AG04449 (cell line): Measurements from ENCODE around the gene CPA1.

ENCODE experiments used
- CTCF ChIA-PET: fragments of 350-600 bp; formaldehyde crosslinking; extraction: SDS; loops from one replicate; lab custom pipeline; 2021; ENCODE audit warnings: antibody characterized with exemption; lab: Yijun Ruan, JAX
- POLR2A ChIA-PET: fragments of 400-600, 350-600 bp; formaldehyde crosslinking; extraction: SDS; loops from one replicate; lab custom pipeline; 2020; ENCODE audit warnings: antibody characterized with exemption, inconsistent platforms; lab: Yijun Ruan, JAX
- DNase-seq: peaks from one replicate; pipeline ENCODE4 v3.0.0-alpha.2; 2010; ENCODE audit warnings: low read depth, low spot score
- H3K4me3 ChIP-seq: 2 replicates; pipeline ENCODE4 v1.5.1; 2011; ENCODE audit warnings: low read depth, mild to moderate bottlenecking, control low read depth, low read length
- TF ChIP-seq, protein P1 (sequence below): IDR thresholded peaks from one replicate; pipeline ENCODE4 v1.5.1; 2011; ENCODE audit warnings: mild to moderate bottlenecking, moderate library complexity, low read length, control low read depth, inconsistent platforms; ENCODE audit not compliant: insufficient read depth; ENCODE audit errors: missing control alignments

CPA1 gene

DNA sequence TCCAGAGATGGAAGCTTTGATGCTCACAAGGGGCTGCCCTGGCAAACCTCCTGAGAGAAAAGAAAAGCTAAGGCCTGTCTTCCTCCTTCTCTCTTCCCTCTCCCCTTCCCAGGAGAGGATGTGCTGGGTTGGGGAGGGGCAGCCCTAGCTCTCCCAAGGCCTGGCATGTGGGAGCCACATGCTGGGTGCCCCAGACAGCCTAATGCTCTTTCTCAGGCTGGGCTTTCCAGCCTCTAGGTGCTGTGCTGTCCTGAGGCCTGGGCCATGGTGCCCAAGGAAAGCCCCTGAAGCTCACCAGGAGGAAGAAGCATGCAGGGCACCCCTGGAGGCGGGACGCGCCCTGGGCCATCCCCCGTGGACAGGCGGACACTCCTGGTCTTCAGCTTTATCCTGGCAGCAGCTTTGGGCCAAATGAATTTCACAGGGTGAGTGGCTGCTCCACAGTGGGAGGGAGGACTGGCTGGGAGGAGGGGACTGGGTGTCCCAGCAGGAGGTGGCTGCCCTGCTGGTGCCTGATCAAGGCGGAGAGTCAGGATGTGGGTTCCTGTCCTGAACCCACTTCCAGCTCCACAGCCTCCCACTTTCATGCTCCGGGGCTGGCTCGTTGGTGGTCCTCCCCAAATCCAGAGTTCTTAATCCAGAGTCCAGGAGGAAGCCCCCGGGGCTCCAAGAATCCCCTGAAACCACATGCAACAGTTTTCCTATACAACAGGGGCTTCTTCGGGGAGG is 34.0 kb upstream of the CPA1 start:
- no peak overlapping the region for H3K4me3 ChIP-seq
- TF ChIP-seq, protein P1, sequence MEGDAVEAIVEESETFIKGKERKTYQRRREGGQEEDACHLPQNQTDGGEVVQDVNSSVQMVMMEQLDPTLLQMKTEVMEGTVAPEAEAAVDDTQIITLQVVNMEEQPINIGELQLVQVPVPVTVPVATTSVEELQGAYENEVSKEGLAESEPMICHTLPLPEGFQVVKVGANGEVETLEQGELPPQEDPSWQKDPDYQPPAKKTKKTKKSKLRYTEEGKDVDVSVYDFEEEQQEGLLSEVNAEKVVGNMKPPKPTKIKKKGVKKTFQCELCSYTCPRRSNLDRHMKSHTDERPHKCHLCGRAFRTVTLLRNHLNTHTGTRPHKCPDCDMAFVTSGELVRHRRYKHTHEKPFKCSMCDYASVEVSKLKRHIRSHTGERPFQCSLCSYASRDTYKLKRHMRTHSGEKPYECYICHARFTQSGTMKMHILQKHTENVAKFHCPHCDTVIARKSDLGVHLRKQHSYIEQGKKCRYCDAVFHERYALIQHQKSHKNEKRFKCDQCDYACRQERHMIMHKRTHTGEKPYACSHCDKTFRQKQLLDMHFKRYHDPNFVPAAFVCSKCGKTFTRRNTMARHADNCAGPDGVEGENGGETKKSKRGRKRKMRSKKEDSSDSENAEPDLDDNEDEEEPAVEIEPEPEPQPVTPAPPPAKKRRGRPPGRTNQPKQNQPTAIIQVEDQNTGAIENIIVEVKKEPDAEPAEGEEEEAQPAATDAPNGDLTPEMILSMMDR: no peak
- ChIA-PET CTCF (interaction anchor here (1.3 kb wide), 1 partner anchor 27 kb away, joined by 3 read pairs; no protein-coding TSS in a partner anchor), POLR2A (no interaction called here)
- no peak for DNase-seq

DNA sequence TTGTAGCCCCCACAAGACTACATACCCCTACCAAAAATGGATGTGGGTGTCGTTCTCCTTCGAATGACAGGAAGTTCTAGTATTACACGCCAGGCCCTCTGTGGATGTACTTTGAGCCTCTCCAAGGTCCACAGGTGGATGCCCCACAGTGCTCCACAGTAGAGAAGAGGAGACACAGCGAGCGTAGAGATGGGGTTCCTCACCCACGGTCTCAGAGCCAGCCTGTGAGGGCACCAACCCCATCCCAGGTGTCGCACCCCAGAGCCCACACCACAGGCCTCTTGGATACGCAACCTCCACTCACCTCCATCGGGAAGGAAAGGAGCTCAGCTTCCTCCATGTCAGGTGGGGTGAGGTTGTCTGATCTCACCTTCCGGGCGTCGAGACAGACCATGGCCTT is 33.4 kb upstream of the CPA1 start:
- no peak overlapping the region for H3K4me3 ChIP-seq
- DNase-seq: no peak
- TF ChIP-seq, protein P1: no peak
- CTCF ChIA-PET: no interaction called here
- POLR2A ChIA-PET: no interaction called here

- TF ChIP-seq, protein P1: no peak
- ChIA-PET CTCF (interaction anchor here (1.0 to 1.2 kb wide), 2 partner anchors 17 to 81 kb away, joined by 3 read pairs; no protein-coding TSS in a partner anchor), POLR2A (interaction anchor here (0.6 to 0.7 kb wide), 2 partner anchors 58 to 192 kb away, joined by 3 read pairs; no protein-coding TSS in a partner anchor)
- no peak overlapping the region for H3K4me3 ChIP-seq
- DNase-seq: no peak
These were observed 30.1 kb upstream of the CPA1 start for GRCh38 chr7:130349911-130350782.

DNA sequence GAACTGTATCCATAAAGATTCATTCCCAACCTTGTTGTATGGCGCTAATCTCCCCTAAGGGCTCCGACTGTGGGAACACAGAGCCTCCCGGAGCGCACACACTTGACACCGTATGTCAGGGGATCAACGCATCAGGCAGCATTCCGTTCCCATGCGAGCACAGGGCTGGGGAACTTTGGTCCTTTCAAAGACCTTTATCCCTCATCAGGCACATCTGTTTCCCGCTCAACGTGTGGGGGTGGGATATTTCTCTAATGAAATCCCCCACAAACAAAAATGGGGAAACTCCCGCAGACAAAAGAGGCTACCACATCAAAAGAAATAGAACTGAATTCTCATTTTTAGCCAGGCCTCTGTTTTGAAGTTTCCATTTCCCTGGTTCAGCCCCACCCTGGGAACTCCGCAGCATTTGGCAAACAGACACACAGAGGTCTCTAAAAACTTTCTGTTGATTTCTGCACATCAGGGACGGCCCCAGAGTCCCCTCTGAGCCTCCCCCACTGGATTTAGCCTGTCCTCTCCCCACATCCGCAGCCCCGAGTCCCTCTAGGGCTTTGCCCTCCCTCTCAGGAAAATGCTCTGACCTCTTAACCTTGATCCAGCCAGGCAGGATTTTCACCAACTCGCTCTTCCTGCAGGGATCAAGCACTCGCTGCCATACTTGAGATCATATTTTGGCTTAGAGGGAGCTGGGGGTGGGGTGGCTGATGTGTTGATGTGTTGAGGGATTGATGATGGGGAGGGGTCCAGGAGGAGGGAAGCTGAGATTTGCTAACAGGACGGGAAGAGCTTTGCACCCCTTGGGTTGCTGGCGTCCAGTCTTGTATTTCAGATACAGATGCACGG is 29.1 kb upstream of the CPA1 start:
- TF ChIP-seq, protein P1: no peak
- POLR2A ChIA-PET: no interaction called here
- no peak overlapping the region for H3K4me3 ChIP-seq
- CTCF ChIA-PET: no interaction called here
- DNase-seq: no peak

GRCh38 chr7:130351791-130352090 is 28.6 kb upstream of the CPA1 start:
- ChIA-PET POLR2A (interaction anchor here (1.6 kb wide), 1 partner anchor 58 kb away, joined by 6 read pairs; the partner anchor contains the start of gene CPA4), CTCF (no interaction called here)
- H3K4me3 ChIP-seq: no peak overlapping the region
- TF ChIP-seq, protein P1: no peak
- DNase-seq: no peak
